Activated CD8-positive, alpha-beta memory T cell treated with anti-CD3 and anti-CD28 coated beads, Interleukin-2, amount 10 ng/mL, durations not matched to agents 7 days and 5 days (primary cell): ENCODE measurements around the gene HOXA5. TPM values are rescaled to one million over a fixed set of nuclear protein-coding genes. Genes with fewer than 3 reads are reported as not detected.

Experiments
- ATAC-seq: fragments of 150-1000 bp; cut with Tn5 transposase; one replicate; pipeline ENCODE4 v1.10.0; 2021; ENCODE audit warnings: moderate library complexity
- CTCF ChIA-PET: fragments of 350-600 bp; sonication (Branson Sonifier 250); formaldehyde crosslinking; loops from one replicate; lab custom pipeline; 2021; ENCODE audit warnings: antibody characterized with exemption; lab: Charles Lee
- DNase-seq: peaks from one replicate; pipeline ENCODE4 v3.0.0-alpha.2; 2020
- H3K27ac Mint-ChIP-seq: one replicate; pipeline ENCODE4 v1.8.0; 2021; ENCODE audit warnings: mild to moderate bottlenecking, mixed read lengths
- H3K27me3 Mint-ChIP-seq: one replicate; pipeline ENCODE4 v1.8.0; 2021; ENCODE audit warnings: mixed read lengths
- H3K36me3 Mint-ChIP-seq: one replicate; pipeline ENCODE4 v1.8.0; 2021; ENCODE audit warnings: mild to moderate bottlenecking, mixed read lengths
- H3K4me1 Mint-ChIP-seq: one replicate; pipeline ENCODE4 v1.8.0; 2021; ENCODE audit warnings: mixed read lengths
- H3K4me3 Mint-ChIP-seq: one replicate; pipeline ENCODE4 v1.8.0; 2021; ENCODE audit warnings: mild to moderate bottlenecking, moderate library complexity, mixed read lengths
- H3K9me3 Mint-ChIP-seq: one replicate; pipeline ENCODE4 v1.8.0; 2022; ENCODE audit warnings: low read depth, mixed read lengths
- total RNA-seq, 2 experiments: library from RNA; stranded (reverse); gene quantifications; one replicate each; pipeline ENCODE4 v1.2.3, GENCODE V29; 2021

The HOXA5 gene
- not detected for total RNA-seq

GRCh38 chr7:27143023-27143949 is at the start of gene HOXA5:
Gene HOXA5 (minus strand): TSS chr7:27143681. CDS start chr7:27143607, 74 bp downstream.
- no peak within 1 kb of the TSS for H3K4me3 Mint-ChIP-seq
- peaks cover 35% of the 10 kb centered on the region for H3K27me3 Mint-ChIP-seq
- H3K36me3 Mint-ChIP-seq = no peaks in the 10 kb centered on the region
- H3K9me3 Mint-ChIP-seq = no peaks in the 10 kb centered on the region
- ATAC-seq (no peak), DNase-seq (no peak)
- CTCF ChIA-PET = interaction anchor here (1.3 kb wide), 1 partner anchor 47 kb away, joined by 3 read pairs; no protein-coding TSS in a partner anchor
- H3K4me1 Mint-ChIP-seq = peaks cover 3% of the 10 kb centered on the region
- H3K27ac Mint-ChIP-seq = no peak within 1 kb of the TSS

GRCh38 chr7:27192546-27193334 is 49.3 kb upstream of the HOXA5 start:
- CTCF ChIA-PET = interaction anchor here (0.5 to 3.2 kb wide), 4 partner anchors 13 to 1333 kb away, joined by 3 to 12 read pairs (median 4); no protein-coding TSS in a partner anchor
- Mint-ChIP-seq H3K9me3 (no peaks in the 10 kb centered on the region), H3K36me3 (no peaks in the 10 kb centered on the region), H3K27me3 (peaks cover 94% of the 10 kb centered on the region), H3K4me3 (no peak overlapping the region), H3K4me1 (peaks cover 15% of the 10 kb centered on the region), H3K27ac (no peak overlapping the region)
- ATAC-seq = no peak
- DNase-seq = no peak

DNA sequence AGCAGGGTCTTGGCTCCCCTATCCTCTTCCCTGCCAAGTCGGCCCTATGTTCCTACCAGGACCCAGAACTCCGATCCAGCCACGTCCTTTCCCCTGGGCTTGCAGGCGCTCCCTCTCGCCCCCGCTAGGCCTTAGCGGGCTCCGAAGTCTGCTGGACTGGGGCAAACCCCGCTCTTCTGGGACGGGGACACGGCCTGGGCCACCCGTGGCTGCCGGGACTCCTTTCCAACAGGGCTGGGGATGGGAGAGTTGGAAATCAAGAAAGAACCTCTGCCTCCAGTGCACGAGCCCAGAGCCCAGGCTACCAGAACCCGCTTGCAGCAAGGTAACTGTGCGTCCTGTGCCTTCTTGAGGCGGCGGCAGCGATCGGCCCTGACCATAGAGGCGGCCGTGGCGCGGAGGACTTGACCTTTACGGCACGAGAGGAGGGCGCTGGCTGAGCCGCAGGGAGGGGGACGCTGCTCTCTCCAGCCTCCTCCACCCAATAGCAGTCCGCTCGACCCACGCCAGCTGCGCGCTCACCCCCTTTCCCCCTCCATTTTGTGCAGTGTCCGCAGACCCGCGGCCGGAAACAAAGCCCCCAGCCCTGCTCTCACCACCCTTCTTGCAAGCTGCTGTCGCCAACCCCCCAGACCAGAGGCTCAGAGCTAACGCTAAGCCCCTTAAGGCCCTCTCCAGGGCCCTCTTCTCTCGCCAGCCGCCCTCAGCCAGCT is 48.5 kb upstream of the HOXA5 start:
- no peak for DNase-seq
- peaks cover 94% of the 10 kb centered on the region for H3K27me3 Mint-ChIP-seq
- H3K27ac Mint-ChIP-seq = no peak overlapping the region
- H3K9me3 Mint-ChIP-seq = no peaks in the 10 kb centered on the region
- ATAC-seq = no peak
- CTCF ChIA-PET = interaction anchor here (0.5 to 3.2 kb wide), 3 partner anchors 13 to 1332 kb away, joined by 3 to 12 read pairs (median 5); no protein-coding TSS in a partner anchor
- peaks cover 16% of the 10 kb centered on the region for H3K4me1 Mint-ChIP-seq
- no peak overlapping the region for H3K4me3 Mint-ChIP-seq
- no peaks in the 10 kb centered on the region for H3K36me3 Mint-ChIP-seq

DNA sequence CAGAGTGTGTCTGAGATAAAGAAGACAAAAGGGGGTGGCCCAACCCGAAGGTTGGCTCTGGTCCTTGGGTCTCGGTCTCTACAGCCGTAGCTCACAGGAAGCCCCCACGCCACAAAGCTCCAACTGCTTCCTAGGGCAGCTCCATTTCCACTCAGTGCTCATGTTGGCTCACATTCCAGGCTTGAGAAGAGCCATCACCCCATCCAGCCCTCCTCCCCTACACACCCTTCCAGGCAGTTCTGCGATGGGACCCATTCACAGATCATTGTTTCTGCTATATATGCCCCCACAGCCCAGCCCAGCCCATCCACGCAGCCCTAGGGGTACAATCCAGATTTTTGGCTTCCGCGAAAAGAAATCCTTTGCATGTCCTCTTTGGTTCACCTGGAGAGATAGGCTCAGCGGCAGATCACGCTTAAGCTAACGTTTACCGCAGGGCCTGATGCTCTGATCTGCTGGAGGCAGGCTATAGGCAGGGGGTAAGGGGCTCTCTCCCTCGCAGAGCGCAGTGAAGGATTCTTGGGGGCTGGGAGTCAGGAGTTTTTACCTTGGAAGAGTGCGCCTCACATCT is 47.8 kb upstream of the HOXA5 start:
- ATAC-seq = no peak
- CTCF ChIA-PET = interaction anchor here (2.4 to 3.2 kb wide), 3 partner anchors 12 to 41 kb away, joined by 7 to 12 read pairs (median 8); no protein-coding TSS in a partner anchor
- peaks cover 94% of the 10 kb centered on the region for H3K27me3 Mint-ChIP-seq
- no peaks in the 10 kb centered on the region for H3K9me3 Mint-ChIP-seq
- H3K27ac Mint-ChIP-seq = no peak overlapping the region
- H3K36me3 Mint-ChIP-seq = no peaks in the 10 kb centered on the region
- DNase-seq = no peak
- no peak overlapping the region for H3K4me3 Mint-ChIP-seq
- H3K4me1 Mint-ChIP-seq = peaks cover 16% of the 10 kb centered on the region

- H3K4me1 Mint-ChIP-seq = peaks cover 24% of the 10 kb centered on the region
- peaks cover 97% of the 10 kb centered on the region for H3K27me3 Mint-ChIP-seq
- DNase-seq = no peak
- no peak for ATAC-seq
- no peaks in the 10 kb centered on the region for H3K9me3 Mint-ChIP-seq
- no peak overlapping the region for H3K4me3 Mint-ChIP-seq
- CTCF ChIA-PET = interaction anchor here (0.6 to 3.2 kb wide), 4 partner anchors 11 to 67 kb away, joined by 3 to 12 read pairs (median 8); no protein-coding TSS in a partner anchor
- H3K27ac Mint-ChIP-seq = no peak overlapping the region
- H3K36me3 Mint-ChIP-seq = no peaks in the 10 kb centered on the region
These were observed 46.7 kb upstream of the HOXA5 start for GRCh38 chr7:27189997-27190748.

DNA sequence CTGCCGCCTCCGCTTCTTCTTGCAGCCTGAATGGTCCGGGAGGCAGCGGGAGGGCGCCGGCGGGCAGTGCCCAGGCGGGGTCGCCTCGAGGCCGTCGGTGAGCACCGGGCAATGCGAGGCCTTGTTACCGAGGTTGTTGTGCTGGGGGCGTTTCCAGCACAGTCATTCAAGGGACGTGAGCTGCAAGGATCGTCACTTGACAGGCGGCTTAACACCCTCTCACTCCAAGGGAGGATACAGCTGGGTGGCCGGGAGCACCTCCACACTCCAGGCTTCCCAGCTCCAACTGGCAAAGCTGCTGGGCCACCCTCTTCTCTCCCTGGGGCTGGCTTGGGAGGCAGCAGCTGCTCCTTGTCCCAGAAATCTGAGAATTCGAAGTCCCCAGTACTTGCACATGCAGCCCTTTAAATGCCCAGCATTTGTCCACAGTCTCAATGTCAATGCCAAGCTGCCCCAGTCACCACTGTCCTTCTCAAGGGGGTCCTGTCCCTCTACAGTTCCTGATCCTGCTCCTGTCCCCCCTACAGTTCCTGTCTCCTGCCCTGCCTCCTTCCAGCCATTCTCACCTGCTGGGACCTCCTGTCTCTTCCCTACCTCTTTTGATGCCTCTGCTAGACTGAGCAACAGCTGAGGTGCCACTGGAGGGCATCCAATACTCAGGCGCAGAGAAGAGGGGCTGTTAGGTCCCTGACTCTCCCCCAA is 46.0 kb upstream of the HOXA5 start:
- H3K27me3 Mint-ChIP-seq = peaks cover 97% of the 10 kb centered on the region
- H3K27ac Mint-ChIP-seq = no peak overlapping the region
- no peak overlapping the region for H3K4me3 Mint-ChIP-seq
- DNase-seq (no peak), ATAC-seq (no peak)
- no peaks in the 10 kb centered on the region for H3K36me3 Mint-ChIP-seq
- no peaks in the 10 kb centered on the region for H3K9me3 Mint-ChIP-seq
- peaks cover 30% of the 10 kb centered on the region for H3K4me1 Mint-ChIP-seq
- CTCF ChIA-PET = interaction anchor here (2.4 to 3.2 kb wide), 3 partner anchors 10 to 39 kb away, joined by 7 to 12 read pairs (median 8); no protein-coding TSS in a partner anchor

GRCh38 chr7:27188386-27189294 is 45.2 kb upstream of the HOXA5 start:
- CTCF ChIA-PET = interaction anchor here (1.2 to 2.6 kb wide), 2 partner anchors 12 to 38 kb away, joined by 3 to 7 read pairs; no protein-coding TSS in a partner anchor
- Mint-ChIP-seq H3K27me3 (peaks cover 95% of the 10 kb centered on the region), H3K4me1 (peaks cover 30% of the 10 kb centered on the region), H3K27ac (no peak overlapping the region), H3K9me3 (no peaks in the 10 kb centered on the region), H3K36me3 (no peaks in the 10 kb centered on the region), H3K4me3 (peak overlapping the region; percentile 53)
- peak; percentile 61 for DNase-seq
- no peak for ATAC-seq

GRCh38 chr7:27187475-27188385 is 44.2 kb upstream of the HOXA5 start:
- no peak for DNase-seq
- no peak overlapping the region for H3K27ac Mint-ChIP-seq
- no peaks in the 10 kb centered on the region for H3K9me3 Mint-ChIP-seq
- CTCF ChIA-PET = interaction anchor here (0.9 to 2.1 kb wide), 9 partner anchors 8 to 91 kb away, joined by 3 to 12 read pairs (median 4); no protein-coding TSS in a partner anchor
- peak overlapping the region; percentile 53 for H3K4me3 Mint-ChIP-seq
- no peaks in the 10 kb centered on the region for H3K36me3 Mint-ChIP-seq
- H3K4me1 Mint-ChIP-seq = peaks cover 29% of the 10 kb centered on the region
- H3K27me3 Mint-ChIP-seq = peaks cover 95% of the 10 kb centered on the region
- ATAC-seq = no peak

DNA sequence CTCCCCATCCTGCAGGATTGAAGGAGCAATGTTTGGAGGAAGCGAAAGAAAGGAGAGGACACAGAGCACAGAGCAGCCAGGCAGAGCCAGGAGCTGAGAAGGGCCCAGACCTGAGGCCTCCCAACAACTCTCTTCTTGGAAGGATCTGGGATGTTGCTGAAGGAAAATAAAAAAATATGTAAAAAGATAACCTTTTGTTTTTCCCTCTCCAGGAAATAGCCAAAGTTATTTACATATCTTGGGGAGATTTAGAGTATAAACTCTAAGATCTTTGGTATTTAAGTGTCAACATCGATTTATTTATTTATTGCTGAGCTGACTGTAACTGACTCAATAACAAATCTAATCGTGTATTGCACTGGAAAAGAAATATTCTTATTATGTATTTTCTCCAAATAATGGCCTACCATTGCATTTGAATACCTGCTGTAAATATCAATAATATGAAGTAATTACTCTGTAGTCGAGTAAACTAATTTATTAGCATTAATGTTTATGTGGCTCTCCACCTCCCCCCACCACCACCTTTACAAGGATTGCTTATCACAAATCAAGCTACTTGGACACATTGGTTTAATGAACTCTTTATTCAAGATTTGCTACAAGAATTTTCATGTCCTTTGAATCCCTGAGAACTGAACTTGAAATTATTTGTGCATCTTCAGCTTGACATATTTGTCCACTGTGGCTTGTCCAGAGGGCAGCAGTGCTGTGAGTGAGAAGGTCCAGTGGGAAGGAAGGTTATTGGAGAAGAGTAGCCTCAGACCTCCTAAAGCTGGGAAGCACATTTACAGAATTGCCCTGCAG is 43.4 kb upstream of the HOXA5 start:
- CTCF ChIA-PET = interaction anchor here (0.9 to 2.1 kb wide), 8 partner anchors 8 to 90 kb away, joined by 3 to 12 read pairs (median 4); no protein-coding TSS in a partner anchor
- H3K4me1 Mint-ChIP-seq = peaks cover 28% of the 10 kb centered on the region
- no peaks in the 10 kb centered on the region for H3K36me3 Mint-ChIP-seq
- no peaks in the 10 kb centered on the region for H3K9me3 Mint-ChIP-seq
- peaks cover 96% of the 10 kb centered on the region for H3K27me3 Mint-ChIP-seq
- no peak overlapping the region for H3K4me3 Mint-ChIP-seq
- H3K27ac Mint-ChIP-seq = no peak overlapping the region
- ATAC-seq (no peak), DNase-seq (no peak)
